WI38 (cell line): ENCODE data around the gene CEP192.
A peak's percentile ranks its signal among the peaks of the same experiment; 100 is the strongest.

Experiments
- H3K4me3 ChIP-seq: 2 replicates; pipeline ENCODE4 v1.5.1; 2011; ENCODE audit warnings: low read depth, mild to moderate bottlenecking, control low read depth, low read length
- TF ChIP-seq, protein P1 (sequence below): IDR thresholded peaks from 2 replicates; pipeline ENCODE4 v1.5.1; 2012; ENCODE audit warnings: low read depth, mild to moderate bottlenecking, control low read depth, low read length

Gene CEP192

DNA sequence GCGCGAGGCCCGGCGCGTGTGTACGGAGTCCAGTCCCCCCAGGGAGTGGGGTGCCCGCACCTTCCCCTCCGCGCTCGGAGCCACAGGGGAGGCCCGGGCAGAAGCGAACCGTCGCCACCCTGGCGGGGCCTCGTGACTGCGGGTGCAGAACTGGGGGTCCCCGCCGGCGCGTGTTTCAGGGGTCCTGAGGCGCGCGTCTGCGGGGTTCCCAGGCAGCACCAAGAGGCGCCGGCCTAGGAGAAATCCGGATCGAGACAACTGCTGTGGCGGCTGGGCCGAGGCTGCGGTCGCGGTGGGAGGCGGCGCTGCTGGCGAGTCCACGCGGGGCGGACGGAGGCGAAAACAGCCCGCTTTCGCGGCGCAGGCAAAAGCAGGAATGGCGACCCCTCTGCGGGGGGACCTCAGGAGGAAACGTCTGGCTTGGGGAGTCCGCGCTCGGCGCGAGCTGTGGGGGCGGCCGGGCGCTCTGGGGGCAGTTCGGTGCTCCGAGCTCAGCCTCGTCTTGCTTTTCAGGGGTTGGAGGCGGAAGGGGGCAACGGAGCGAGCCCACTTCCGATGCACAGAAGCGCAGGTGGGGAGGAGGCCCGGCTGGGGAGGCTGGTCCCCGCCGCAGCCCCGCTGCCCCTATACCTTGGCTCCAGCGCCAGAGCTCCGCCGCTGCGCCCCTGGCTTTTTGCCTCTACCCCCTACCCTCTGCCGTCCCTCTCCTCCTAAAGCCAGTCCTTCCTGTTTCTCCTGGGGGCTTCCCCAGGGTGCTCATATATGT, 145.9 kb downstream of the CEP192 start:
- TF ChIP-seq, protein P1, sequence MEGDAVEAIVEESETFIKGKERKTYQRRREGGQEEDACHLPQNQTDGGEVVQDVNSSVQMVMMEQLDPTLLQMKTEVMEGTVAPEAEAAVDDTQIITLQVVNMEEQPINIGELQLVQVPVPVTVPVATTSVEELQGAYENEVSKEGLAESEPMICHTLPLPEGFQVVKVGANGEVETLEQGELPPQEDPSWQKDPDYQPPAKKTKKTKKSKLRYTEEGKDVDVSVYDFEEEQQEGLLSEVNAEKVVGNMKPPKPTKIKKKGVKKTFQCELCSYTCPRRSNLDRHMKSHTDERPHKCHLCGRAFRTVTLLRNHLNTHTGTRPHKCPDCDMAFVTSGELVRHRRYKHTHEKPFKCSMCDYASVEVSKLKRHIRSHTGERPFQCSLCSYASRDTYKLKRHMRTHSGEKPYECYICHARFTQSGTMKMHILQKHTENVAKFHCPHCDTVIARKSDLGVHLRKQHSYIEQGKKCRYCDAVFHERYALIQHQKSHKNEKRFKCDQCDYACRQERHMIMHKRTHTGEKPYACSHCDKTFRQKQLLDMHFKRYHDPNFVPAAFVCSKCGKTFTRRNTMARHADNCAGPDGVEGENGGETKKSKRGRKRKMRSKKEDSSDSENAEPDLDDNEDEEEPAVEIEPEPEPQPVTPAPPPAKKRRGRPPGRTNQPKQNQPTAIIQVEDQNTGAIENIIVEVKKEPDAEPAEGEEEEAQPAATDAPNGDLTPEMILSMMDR, result no peak
- H3K4me3 ChIP-seq, result peak overlapping the region; percentile 52

DNA sequence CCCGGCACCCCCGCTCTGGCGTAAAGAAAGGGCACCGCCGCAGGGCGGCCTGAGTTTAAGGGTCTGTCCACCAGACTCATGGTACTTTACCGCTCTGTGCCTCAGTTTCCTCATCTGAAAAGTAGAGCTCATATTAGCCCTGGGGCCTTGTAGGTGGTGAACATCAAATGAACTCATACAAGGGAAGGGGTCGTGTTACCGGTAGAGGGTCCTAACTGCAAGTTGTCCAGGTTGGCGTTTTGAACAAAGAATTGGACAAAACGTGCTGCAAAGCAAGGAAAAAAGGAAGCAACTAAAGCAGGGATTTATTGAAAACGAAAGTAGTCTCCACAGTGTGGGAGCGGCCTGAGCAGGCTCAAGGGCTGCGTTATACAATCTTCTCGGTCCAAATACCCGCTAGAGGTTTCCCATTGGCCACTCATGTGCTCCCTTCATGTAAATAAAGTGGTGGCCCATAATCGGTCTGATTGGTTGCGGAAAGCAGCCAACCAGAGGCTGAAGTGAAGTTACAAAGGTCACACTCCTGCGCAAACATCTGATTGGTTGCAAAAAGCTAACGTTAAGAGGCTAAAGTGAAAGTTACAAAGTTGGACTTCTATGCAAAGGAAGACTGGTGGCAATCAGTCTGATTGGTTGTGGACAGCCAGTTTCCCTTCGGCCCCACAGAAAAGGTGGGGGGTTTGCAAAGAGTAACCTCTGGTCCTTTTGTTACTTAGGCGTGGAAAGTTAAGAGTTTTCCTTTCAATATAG, 146.7 kb downstream of the CEP192 start:
- TF ChIP-seq, protein P1, result no peak
- H3K4me3 ChIP-seq, result no peak overlapping the region; the same call in 1 of the 2 replicates

DNA sequence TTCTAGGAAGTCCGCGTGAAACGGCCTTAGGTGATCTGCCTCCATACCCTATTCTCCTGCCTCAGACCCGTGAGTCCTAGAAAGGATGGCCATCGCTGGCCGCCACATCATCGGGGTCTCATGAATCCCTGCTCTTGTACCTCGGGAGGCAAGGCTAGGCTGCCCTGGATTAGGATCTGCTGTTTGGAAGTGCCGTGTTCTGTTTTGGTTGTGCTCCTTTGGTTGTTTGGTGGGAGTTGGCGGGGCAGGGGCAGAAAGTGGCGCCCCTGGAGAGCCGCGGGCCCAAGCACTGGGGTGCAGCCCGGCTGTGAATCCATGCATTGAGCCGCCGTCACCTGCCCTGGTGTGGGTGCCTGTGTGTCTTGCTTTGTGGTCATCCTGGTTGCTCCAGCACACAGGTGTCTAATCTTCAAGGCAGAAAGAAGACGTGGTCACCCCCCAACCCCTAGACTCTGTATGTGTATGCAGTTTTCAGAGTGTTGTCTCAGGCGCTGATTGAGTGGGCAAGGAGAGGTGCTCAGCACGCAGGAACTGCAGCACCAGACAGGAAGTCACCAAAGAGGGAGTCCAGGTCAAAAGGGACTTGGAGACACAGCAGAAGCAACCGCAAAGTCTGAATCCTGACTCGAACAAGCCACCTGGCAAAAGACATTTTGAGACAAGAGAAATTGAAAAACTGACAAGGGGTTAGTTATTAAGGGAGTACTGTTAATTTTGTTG, 147.4 kb downstream of the CEP192 start:
- TF ChIP-seq, protein P1, result no peak
- no peak overlapping the region for H3K4me3 ChIP-seq

DNA sequence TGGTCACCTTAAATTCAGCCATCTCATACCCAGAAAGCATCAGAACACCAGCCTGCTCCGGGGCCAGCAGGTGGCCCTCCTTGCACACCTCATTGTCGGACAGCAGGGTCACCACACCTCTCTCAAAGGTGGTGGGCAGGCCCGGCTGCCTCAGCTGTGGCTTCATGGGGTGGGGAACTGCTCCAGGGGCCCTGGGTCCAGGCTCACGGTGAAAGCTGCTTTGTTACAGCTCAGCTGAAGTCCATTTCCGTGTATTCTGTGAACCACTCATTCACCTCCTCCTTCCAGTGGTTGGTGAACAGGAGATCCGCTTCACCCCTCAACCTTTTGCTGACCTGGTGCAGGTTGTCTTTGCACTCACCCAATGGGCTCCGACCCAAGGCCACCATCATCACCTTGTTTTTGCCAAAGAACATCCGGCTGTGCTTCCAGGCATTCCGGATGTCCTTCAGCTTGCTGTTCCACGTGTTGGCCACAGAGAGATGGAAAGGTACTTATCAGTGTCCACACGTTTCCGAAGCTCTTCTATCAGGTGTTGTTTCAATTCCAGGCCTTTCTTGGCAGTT, 148.8 kb downstream of the CEP192 start:
- TF ChIP-seq, protein P1, result no peak
- no peak overlapping the region for H3K4me3 ChIP-seq

DNA sequence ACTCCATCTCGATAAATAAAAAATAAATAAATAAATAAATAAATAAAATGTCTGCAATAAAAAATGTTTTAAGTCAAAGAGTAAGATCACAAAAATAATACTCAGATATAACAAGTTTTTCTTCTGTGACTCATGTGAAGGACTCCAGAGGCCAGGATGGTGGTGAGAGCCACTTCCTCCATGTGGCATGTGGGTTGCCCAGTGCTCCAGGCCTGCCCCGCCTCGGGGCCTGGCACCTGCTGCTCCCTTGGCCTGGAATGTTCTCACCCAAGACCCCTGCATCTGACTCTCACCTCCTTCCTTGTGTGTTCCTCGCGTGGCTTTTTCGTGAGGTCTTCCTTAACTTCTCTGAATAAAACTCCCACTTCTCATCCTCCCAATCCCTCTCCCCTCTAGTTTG, 150.0 kb downstream of the CEP192 start:
- H3K4me3 ChIP-seq, result no peak overlapping the region
- TF ChIP-seq, protein P1, result no peak

DNA sequence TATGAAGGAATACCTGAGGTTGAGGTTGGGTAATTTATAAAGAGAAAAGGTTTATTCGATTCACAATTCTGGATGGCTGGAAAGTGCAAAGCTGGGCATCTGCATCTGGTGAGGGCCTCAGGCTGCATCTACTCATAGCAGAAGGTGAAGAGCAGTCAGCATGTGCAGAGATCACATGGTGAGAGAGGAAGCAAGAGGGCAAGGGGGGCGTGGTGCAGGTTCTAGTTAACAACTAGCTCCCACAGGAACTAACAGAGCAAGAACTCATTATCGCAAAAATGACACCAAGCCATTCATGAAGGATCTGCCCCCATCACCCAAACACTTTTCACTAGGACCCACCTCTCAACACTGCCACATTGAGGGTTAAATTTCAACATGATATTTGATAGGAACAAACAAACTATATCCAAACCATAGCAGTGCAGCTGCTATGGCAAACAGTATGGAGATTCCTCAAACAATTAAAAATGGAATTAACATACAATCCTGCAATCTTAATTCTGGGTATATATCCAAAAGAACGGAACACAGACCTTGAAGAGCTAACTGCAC, 154.6 kb downstream of the CEP192 start:
- TF ChIP-seq, protein P1, result no peak
- H3K4me3 ChIP-seq, result no peak overlapping the region
